ENCODE measurements around the gene IAPP. TPM values are rescaled to one million over a fixed set of nuclear protein-coding genes. Genes with fewer than 3 reads are reported as not detected.
"Not testable (repeated sequence)": the region's sequence is repeated elsewhere in the genome, so short reads cannot be mapped to it uniquely, and the experiment has no call there.

IAPP gene
- total RNA-seq, 1 donor from 2014 or later, result not detected

DNA sequence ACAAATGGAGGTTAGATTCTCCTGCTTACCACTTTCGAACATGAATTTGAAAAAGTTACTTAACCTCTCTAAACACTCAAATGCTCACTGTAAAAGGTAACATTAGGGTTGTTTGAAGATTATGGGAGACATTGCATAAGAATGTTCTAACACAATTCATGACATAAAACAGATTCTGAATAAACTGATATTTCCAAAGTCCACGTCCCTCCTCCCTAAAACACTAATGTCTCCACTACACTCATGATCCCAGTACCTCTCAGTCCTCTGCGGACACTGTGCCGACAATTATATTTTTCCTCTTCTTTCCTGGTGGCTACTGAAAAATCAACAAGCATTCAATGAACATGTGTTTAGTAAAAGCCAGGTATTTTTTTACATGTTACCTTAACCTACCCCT, 18.8 kb upstream of the IAPP start:
- ATAC-seq (no peak), DNase-seq (no peak)
- Histone ChIP-seq H3K27me3 (no peaks in the 10 kb centered on the region), H3K4me3 (no peak overlapping the region), H3K9me3 (no peaks in the 10 kb centered on the region), H3K4me1 (no peaks in the 10 kb centered on the region), H3K36me3 (no peaks in the 10 kb centered on the region), H3K27ac (no peak overlapping the region)
- intact Hi-C loops (cut with DNase I), result no loop called here
- no peak for TF ChIP-seq CTCF (IDR thresholded peaks at IDR 0.05)

GRCh38 chr12:21354641-21355040, 18.1 kb upstream of the IAPP start:
- intact Hi-C loops (cut with DNase I), result no loop called here
- TF ChIP-seq CTCF (IDR thresholded peaks at IDR 0.05), result no peak
- ATAC-seq, result no peak

DNA sequence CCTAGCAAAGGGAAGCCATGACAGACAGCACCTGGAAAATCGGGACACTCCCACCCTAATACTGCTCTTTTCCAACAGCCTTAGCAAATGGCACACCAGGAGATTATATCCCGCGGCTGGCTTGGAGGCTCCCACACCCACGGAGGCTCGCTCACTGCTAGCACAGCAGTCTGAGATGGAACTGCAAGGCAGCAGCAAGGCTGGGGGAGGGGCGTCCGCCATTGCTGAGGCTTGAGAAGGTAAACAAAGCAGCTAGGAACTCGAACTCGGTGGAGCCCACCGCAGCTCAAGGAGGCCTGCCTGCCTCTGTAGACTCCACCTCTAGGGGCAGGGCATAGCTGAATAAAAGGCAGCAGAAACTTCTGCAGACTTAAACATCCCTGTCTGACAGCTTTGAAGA, 12.1 kb upstream of the IAPP start:
- intact Hi-C loops (cut with DNase I); H3K4me1 ChIP-seq: not testable (repeated sequence)

More at GRCh38 chr12:21354641-21355040, 18.1 kb upstream of the IAPP start:
- Histone ChIP-seq H3K4me3 (no peak overlapping the region), H3K27ac (no peak overlapping the region), H3K4me1 (no peaks in the 10 kb centered on the region), H3K27me3 (no peaks in the 10 kb centered on the region), H3K9me3 (no peaks in the 10 kb centered on the region), H3K36me3 (no peaks in the 10 kb centered on the region)
- DNase-seq, result no peak

DNA sequence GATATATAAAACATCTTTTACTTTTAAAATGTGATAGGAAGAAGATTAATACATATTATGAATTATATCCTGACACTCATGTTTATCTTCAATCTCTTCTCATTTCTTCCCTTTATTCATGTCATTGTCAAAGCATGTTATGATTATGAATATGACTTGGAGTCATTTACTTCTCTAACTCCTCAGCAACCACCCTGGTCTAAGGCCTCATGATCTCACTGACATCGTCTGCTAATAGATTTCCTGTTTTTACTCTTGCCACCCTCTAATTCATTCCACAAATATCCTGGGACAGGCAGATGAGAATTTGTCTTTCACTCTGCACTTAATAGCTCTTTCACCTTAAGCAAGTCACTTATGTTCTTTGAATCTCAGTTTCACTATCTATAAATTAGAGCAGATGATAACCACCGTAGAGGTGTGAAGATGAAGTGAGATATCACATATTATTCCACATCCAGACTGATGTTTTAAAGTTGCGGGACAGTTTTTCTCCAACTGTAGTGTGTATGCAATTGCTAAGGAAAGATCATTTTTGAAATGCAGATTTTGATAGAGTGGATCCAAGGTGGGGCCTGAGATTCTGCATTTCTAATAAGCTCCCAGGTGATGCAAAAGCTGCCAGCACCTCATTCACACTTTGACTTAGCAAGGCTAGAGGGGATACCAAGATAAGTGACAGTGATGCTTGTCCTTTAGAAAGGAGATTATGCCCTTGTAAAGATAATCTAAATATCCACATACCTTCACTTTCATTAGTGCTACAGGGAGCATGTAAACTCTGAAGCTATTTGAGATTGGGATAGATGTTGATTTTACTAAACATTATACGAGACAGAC, 3.3 kb upstream of the IAPP start:
- no peaks in the 10 kb centered on the region for H3K9me3 ChIP-seq

More for the DNA sequence above, 12.1 kb upstream of the IAPP start:
- H3K27ac ChIP-seq, H3K9me3 ChIP-seq, H3K36me3 ChIP-seq, H3K4me3 ChIP-seq, H3K27me3 ChIP-seq, DNase-seq, ATAC-seq: not testable (repeated sequence)

DNA sequence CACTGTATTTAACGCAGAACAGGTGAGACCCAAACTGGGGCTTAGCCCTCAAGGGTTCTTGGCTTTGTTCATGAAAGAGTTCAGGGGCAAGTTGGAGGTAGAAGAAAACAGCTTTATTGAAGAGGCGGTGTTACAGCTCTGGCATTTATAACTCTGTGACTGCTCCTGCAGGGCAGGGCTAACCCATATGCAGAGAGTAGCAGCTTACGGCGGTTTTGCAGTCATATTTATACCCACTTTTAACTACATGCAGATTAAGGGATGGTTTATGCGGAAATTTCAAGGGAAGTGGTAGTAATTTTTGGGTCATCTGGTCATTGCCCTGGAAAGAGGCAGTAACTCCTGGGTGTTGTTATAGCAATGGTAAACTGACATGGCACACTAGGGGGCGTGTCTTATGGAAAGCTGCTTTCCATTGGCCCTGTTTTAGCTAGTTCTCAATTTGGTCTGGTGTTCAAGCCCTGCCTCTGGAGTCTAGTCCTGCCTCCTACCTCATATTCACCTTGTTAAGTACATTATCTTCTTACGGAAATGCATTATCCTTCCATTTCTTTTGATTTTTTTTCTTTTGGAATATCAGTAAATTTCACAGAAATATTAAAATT, 1.8 kb upstream of the IAPP start:
- Histone ChIP-seq H3K27ac (no peak overlapping the region), H3K36me3 (no peaks in the 10 kb centered on the region), H3K9me3 (no peaks in the 10 kb centered on the region), H3K27me3 (no peaks in the 10 kb centered on the region), H3K4me1 (no peaks in the 10 kb centered on the region), H3K4me3 (no peak overlapping the region)
- intact Hi-C loops (cut with DNase I), result no loop called here
- no peak for TF ChIP-seq CTCF (IDR thresholded peaks at IDR 0.05)
- DNase-seq (no peak), ATAC-seq (no peak)

More for the DNA sequence above, 3.3 kb upstream of the IAPP start:
- intact Hi-C loops (cut with DNase I), result no loop called here
- TF ChIP-seq CTCF (IDR thresholded peaks at IDR 0.05), result no peak
- H3K4me1 ChIP-seq, result no peaks in the 10 kb centered on the region
- H3K4me3 ChIP-seq, result no peak overlapping the region
- no peaks in the 10 kb centered on the region for H3K27me3 ChIP-seq
- DNase-seq, result no peak
- ATAC-seq, result no peak
- no peak overlapping the region for H3K27ac ChIP-seq
- H3K36me3 ChIP-seq, result no peaks in the 10 kb centered on the region

- DNase-seq (no peak), ATAC-seq (no peak)
- Histone ChIP-seq H3K4me3 (no peak overlapping the region), H3K36me3 (no peaks in the 10 kb centered on the region), H3K27ac (no peak overlapping the region), H3K4me1 (no peaks in the 10 kb centered on the region), H3K27me3 (no peaks in the 10 kb centered on the region), H3K9me3 (no peaks in the 10 kb centered on the region)
- no peak for TF ChIP-seq CTCF (IDR thresholded peaks at IDR 0.05)
- intact Hi-C loops (cut with DNase I), result no loop called here
Observed at GRCh38 chr12:21379218-21379617, 6.5 kb downstream of the IAPP start.

- H3K27ac ChIP-seq; DNase-seq; intact Hi-C loops (cut with DNase I); ATAC-seq; H3K4me1 ChIP-seq; H3K27me3 ChIP-seq; H3K9me3 ChIP-seq; H3K4me3 ChIP-seq; H3K36me3 ChIP-seq: not testable (repeated sequence)
Observed at GRCh38 chr12:21381320-21381719, 8.6 kb downstream of the IAPP start.

Measured in upper lobe of right lung (tissue), 1 donor.